IMR-90 (cell line): Measurements from ENCODE around the gene GUCY2D. TPM values are rescaled to one million over a fixed set of nuclear protein-coding genes. Genes with fewer than 3 reads are reported as not detected.
A peak's percentile ranks its signal among the peaks of the same experiment; 100 is the strongest.

Experiments
- ATAC-seq: fragments of 200-7000 bp; cut with Tn5 transposase; 2 replicates; pipeline ENCODE4 v1.9.1; 2020; ENCODE audit warnings: low read depth, mild to moderate bottlenecking, moderate library complexity
- BruUV-seq: library from RNA; stranded (reverse); fragments of 400-500 nt; replicated peaks from 2 replicates; lab custom pipeline; 2021; lab: Mats Ljungman, UMichigan
- CTCF ChIA-PET: fragments of 300-600 bp; formaldehyde crosslinking; extraction: SDS; loops from one replicate; lab custom pipeline; 2021; ENCODE audit warnings: antibody characterized with exemption; lab: Yijun Ruan, JAX
- POLR2A ChIA-PET: fragments of 300-600 bp; sonication (Branson Sonifier 250); formaldehyde crosslinking; loops from one replicate; lab custom pipeline; 2022; ENCODE audit warnings: antibody characterized with exemption; ENCODE audit not compliant: unreplicated experiment; lab: Charles Lee
- DNase-seq: peaks from one replicate; pipeline ENCODE4 v3.0.0; 2013
- H2AFZ ChIP-seq: replicated peaks from 2 replicates; pipeline ENCODE3; 2013; ENCODE audit warnings: low read length, mild to moderate bottlenecking; ENCODE audit not compliant: poor library complexity
- H2AK5ac ChIP-seq: 2 replicates; pipeline ENCODE4 v1.6.1; 2013; ENCODE audit warnings: low read depth, low read length, inconsistent platforms
- H2AK9ac ChIP-seq: replicated peaks from 2 replicates; pipeline ENCODE3; 2013; ENCODE audit warnings: mild to moderate bottlenecking, low read depth, low read length, moderate library complexity; ENCODE audit not compliant: poor library complexity
- H2BK120ac ChIP-seq: 2 replicates; pipeline ENCODE4 v1.6.1; 2013; ENCODE audit warnings: low read depth, low read length, inconsistent platforms
- H2BK15ac ChIP-seq: 3 replicates; pipeline ENCODE4 v1.6.1; 2013; ENCODE audit warnings: low read depth, low read length, inconsistent platforms
- H2BK20ac ChIP-seq: 2 replicates; pipeline ENCODE4 v1.6.1; 2013; ENCODE audit warnings: low read depth, mild to moderate bottlenecking, inconsistent platforms, low read length, moderate library complexity
- H2BK5ac ChIP-seq: 2 replicates; pipeline ENCODE4 v1.6.1; 2013; ENCODE audit warnings: mild to moderate bottlenecking, low read depth, low read length, inconsistent platforms; ENCODE audit not compliant: poor library complexity, severe bottlenecking
- H3K14ac ChIP-seq: replicated peaks from 2 replicates; pipeline ENCODE4 v1.6.1; 2013; ENCODE audit warnings: low read depth, low read length, inconsistent platforms
- H3K18ac ChIP-seq: 2 replicates; pipeline ENCODE4 v1.6.1; 2013; ENCODE audit warnings: low read depth, low read length, control low read depth
- H3K23ac ChIP-seq: 2 replicates; pipeline ENCODE4 v1.6.1; 2013; ENCODE audit warnings: low read depth, low read length, inconsistent platforms
- H3K27ac ChIP-seq: 2 replicates; pipeline ENCODE4 v1.5.1; 2013; ENCODE audit warnings: mild to moderate bottlenecking, control low read depth, low read length; ENCODE audit not compliant: insufficient read depth
- H3K27me3 ChIP-seq: 2 replicates; pipeline ENCODE4 v1.6.1; 2013; ENCODE audit warnings: low read length; ENCODE audit not compliant: control insufficient read depth, insufficient read depth
- H3K36me3 ChIP-seq: 2 replicates; pipeline ENCODE4 v1.6.1; 2013; ENCODE audit warnings: low read length, mixed read lengths; ENCODE audit not compliant: control insufficient read depth, insufficient read depth
- H3K4ac ChIP-seq: 2 replicates; pipeline ENCODE4 v1.6.1; 2013; ENCODE audit warnings: low read depth, low read length, inconsistent platforms
- H3K4me1 ChIP-seq: 2 replicates; pipeline ENCODE4 v1.6.1; 2013; ENCODE audit warnings: low read length, mixed read lengths; ENCODE audit not compliant: control insufficient read depth, insufficient read depth
- H3K4me2 ChIP-seq: 2 replicates; pipeline ENCODE4 v1.6.1; 2013; ENCODE audit warnings: low read depth, mild to moderate bottlenecking, control low read depth, low read length, moderate library complexity
- H3K4me3 ChIP-seq: 2 replicates; pipeline ENCODE4 v1.5.1; 2013; ENCODE audit warnings: low read depth, mild to moderate bottlenecking, control low read depth, low read length, moderate library complexity; ENCODE audit not compliant: insufficient read depth
- H3K56ac ChIP-seq: 2 replicates; pipeline ENCODE4 v1.6.1; 2013; ENCODE audit warnings: low read length, inconsistent platforms; ENCODE audit not compliant: insufficient read depth; ENCODE audit errors: extremely low read depth
- H3K79me1 ChIP-seq, 2 experiments: 2 replicates each; pipeline ENCODE4 v1.6.1; 2013; ENCODE audit warnings: low read length in 2 of 2, inconsistent platforms in 1 of 2, low read depth in 1 of 2
- H3K9ac ChIP-seq: 2 replicates; pipeline ENCODE4 v1.6.1; 2013; ENCODE audit warnings: low read depth, low read length, control low read depth
- H3K9me1 ChIP-seq: 2 replicates; pipeline ENCODE4 v1.6.1; 2013; ENCODE audit warnings: low read length, inconsistent platforms; ENCODE audit not compliant: insufficient read depth
- H3K9me3 ChIP-seq: 2 replicates; pipeline ENCODE4 v1.6.1; 2013; ENCODE audit warnings: low read length; ENCODE audit not compliant: control insufficient read depth, insufficient read depth
- H4K20me1 ChIP-seq: 2 replicates; pipeline ENCODE4 v1.6.1; 2013; ENCODE audit warnings: low read length, inconsistent platforms; ENCODE audit not compliant: insufficient read depth
- H4K5ac ChIP-seq: 2 replicates; pipeline ENCODE4 v1.6.1; 2013; ENCODE audit warnings: mild to moderate bottlenecking, low read depth, low read length, control low read depth
- H4K8ac ChIP-seq, 2 experiments: 2 replicates each; pipeline ENCODE4 v1.6.1; 2013; ENCODE audit warnings: low read depth in 2 of 2, low read length in 2 of 2, control low read depth in 1 of 2, inconsistent platforms in 1 of 2
- H4K91ac ChIP-seq: 2 replicates; pipeline ENCODE4 v1.6.1; 2013; ENCODE audit warnings: low read depth, low read length, inconsistent platforms; ENCODE audit not compliant: insufficient read depth
- BHLHE40 ChIP-seq: fragments of 150-350 bp; IDR thresholded peaks from 2 replicates; pipeline ENCODE4 v1.6.1; 2016; ENCODE audit warnings: mild to moderate bottlenecking, low read depth, low read length
- CEBPB ChIP-seq: IDR thresholded peaks from 2 replicates; pipeline ENCODE4 v1.6.1; 2012; ENCODE audit warnings: low read depth, low read length, improper control_type of control experiment
- MAFK ChIP-seq: IDR thresholded peaks from 2 replicates; pipeline ENCODE4 v1.6.1; 2012; ENCODE audit warnings: low read depth, low read length, improper control_type of control experiment
- MXI1 ChIP-seq: IDR thresholded peaks from 2 replicates; pipeline ENCODE4 v1.6.1; 2012; ENCODE audit warnings: low read depth, mild to moderate bottlenecking, low read length, moderate library complexity, borderline replicate concordance
- NFE2L2 ChIP-seq: fragments of 150-350 bp; IDR thresholded peaks from 2 replicates; pipeline ENCODE4 v1.6.1; 2016; ENCODE audit warnings: low read depth, mild to moderate bottlenecking, low read length
- POLR2A ChIP-seq: IDR thresholded peaks from 2 replicates; pipeline ENCODE4 v1.6.1; 2012; ENCODE audit warnings: mild to moderate bottlenecking, low read depth, low read length
- RCOR1 ChIP-seq: IDR thresholded peaks from 2 replicates; pipeline ENCODE4 v1.6.1; 2012; ENCODE audit warnings: mild to moderate bottlenecking, low read length, improper control_type of control experiment; ENCODE audit not compliant: insufficient replicate concordance
- WGBS, 2 experiments: methylation state at CpG; one replicate each; pipeline versions ENCODE4 v1.1.5 to v1.1.7; 2013; ENCODE audit warnings: missing lambda C conversion rate in 2 of 2; ENCODE audit not compliant: insufficient read length in 1 of 2; ENCODE audit errors: extremely low coverage in 2 of 2; 5-methylcytosine and 5-hydroxymethylcytosine counted together
- dilution Hi-C: fragments of 300-500 bp; cut with HindIII; formaldehyde crosslinking; loops from one replicate; pipeline ENCODE4 v1.14.3; 2018; ENCODE audit warnings: low sequenced_read_pairs; ENCODE audit not compliant: unreplicated experiment
- in situ Hi-C: fragments of 300-500 bp; cut with MboI; formaldehyde crosslinking; loops from 3 replicates; pipeline ENCODE4 v1.14.3; 2019; ENCODE audit warnings: low sequenced_read_pairs, inconsistent platforms, mixed read lengths
- intact Hi-C: fragments of 100-400 bp; cut with micrococcal nuclease; formaldehyde crosslinking; loops from 2 replicates; pipeline ENCODE4 v1.10.0; 2022
- polyA plus RNA-seq, 3 experiments: library from polyadenylated mRNA; depleted of rRNA; stranded (reverse); fragments of >200 nt; gene quantifications; 2 replicates each; pipeline ENCODE4 v1.2.3, GENCODE V29; 2012; ENCODE audit warnings: low replicate concordance in 1 of 3
- total RNA-seq: library from RNA; depleted of rRNA; stranded (reverse); fragments of >200 nt; gene quantifications from 2 replicates; pipeline ENCODE4 v1.2.3, GENCODE V29; 2012

GUCY2D gene
- total and polyA plus RNA-seq, 2 of the 4 experiments (the other 2 are of a cell fraction): 0.03 TPM; not detected in 1

DNA sequence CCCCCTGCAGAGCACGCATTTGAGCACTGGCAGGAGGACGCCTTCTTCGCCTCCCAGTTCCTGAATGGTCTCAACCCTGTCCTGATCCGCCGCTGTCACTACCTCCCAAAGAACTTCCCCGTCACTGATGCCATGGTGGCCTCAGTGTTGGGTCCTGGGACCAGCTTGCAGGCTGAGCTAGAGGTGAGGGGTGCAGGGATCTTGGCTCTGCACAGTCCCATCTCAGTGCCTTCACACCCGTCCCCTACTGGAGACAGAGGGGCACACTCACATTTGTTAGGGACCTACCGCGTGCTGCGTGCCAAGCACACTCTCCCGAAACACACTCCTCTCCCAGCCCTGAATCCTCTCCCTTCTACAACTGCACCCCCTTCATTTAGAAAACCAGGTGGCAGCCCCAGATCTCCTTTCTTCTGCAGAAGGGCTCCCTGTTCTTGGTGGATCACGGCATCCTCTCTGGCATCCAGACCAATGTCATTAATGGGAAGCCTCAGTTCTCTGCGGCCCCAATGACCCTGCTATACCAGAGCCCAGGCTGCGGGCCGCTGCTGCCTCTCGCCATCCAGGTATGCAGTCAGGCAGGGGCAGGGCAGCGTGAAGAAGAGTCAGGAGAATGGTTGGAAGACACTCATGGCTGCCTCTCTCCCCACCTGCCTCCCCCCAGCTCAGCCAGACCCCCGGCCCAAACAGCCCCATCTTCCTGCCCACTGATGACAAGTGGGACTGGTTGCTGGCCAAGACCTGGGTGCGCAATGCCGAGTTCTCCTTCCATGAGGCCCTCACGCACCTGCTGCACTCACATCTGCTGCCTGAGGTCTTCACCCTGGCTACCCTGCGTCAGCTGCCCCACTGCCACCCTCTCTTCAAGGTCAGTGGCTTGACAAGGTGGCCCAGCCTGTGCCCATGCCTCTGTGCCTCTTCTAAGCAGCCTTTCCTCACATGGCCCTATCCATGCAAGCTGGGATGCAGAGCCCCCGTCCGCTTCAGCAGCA, 42.7 kb downstream of the GUCY2D start:
- Histone ChIP-seq H4K8ac (no peak overlapping the region), H3K79me1 (no peaks in the 10 kb centered on the region), H4K5ac (no peak overlapping the region), H3K4me2 (no peak overlapping the region), H3K27ac (no peak overlapping the region), H3K23ac (no peak overlapping the region), H2BK15ac (no peak overlapping the region), H3K4me3 (no peak overlapping the region), H3K18ac (no peak overlapping the region), H3K9me3 (no peaks in the 10 kb centered on the region), H2BK5ac (no peak overlapping the region), H3K14ac (no peak overlapping the region), H3K9me1 (no peaks in the 10 kb centered on the region), H2AK5ac (no peak overlapping the region), H3K27me3 (peaks cover 55% of the 10 kb centered on the region), H2BK20ac (no peak overlapping the region), H2AFZ (peak overlapping the region; percentile 41), H2AK9ac (no peak overlapping the region), H3K4ac (no peak overlapping the region), H4K20me1 (no peaks in the 10 kb centered on the region), H2BK120ac (no peak overlapping the region), H3K36me3 (no peaks in the 10 kb centered on the region), H3K56ac (no peak overlapping the region), H3K4me1 (no peaks in the 10 kb centered on the region), H4K91ac (no peak overlapping the region), H3K9ac (no peak overlapping the region)
- 63% methylated on average over 6 of the region's 24 CpGs; no CpG with 5 or more reads in 1 of the 2 experiments for WGBS, 2 experiments
- DNase-seq (no peak), ATAC-seq (no peak)
- dilution Hi-C loops: no loop called here
- no peak for TF ChIP-seq RCOR1
- no peak for TF ChIP-seq POLR2A
- no peak for TF ChIP-seq NFE2L2
- TF ChIP-seq CEBPB: no peak
- TF ChIP-seq BHLHE40: no peak
- TF ChIP-seq MXI1: no peak
- no peak for TF ChIP-seq MAFK
- intact Hi-C loops: no loop called here
- CTCF ChIA-PET: no interaction called here
- POLR2A ChIA-PET: no interaction called here
- BruUV-seq: no TSS peak
- in situ Hi-C loops: loop anchor here (10.0 kb wide), 1 partner anchor 130 kb away; the partner anchor contains the start of gene RNF227
